GM19372 (cell line): ENCODE measurements around the gene ABCA1.
"Not testable (repeated sequence)": the region's sequence is repeated elsewhere in the genome, so short reads cannot be mapped to it uniquely, and the experiment has no call there.

ENCODE experiments used
- ATAC-seq: cut with Tn5 transposase; IDR thresholded peaks from one replicate; pipeline ENCODE4 v1.9.1; 2021; ENCODE audit warnings: mild to moderate bottlenecking, low read depth, moderate library complexity; ENCODE audit not compliant: unreplicated experiment

Gene ABCA1

GRCh38 chr9:104873489-104873850 is 54.5 kb downstream of the ABCA1 start:
- ATAC-seq, result no peak

GRCh38 chr9:104872656-104873488 is 55.1 kb downstream of the ABCA1 start:
- no peak for ATAC-seq

GRCh38 chr9:104871961-104872527 is 55.9 kb downstream of the ABCA1 start:
- ATAC-seq, result no peak

GRCh38 chr9:104869811-104870210 is 58.1 kb downstream of the ABCA1 start:
- ATAC-seq, result no peak

- ATAC-seq, result peak; percentile 96
Observed at GRCh38 chr9:104868687-104869404, 59.1 kb downstream of the ABCA1 start.

- ATAC-seq, result no peak
Observed at GRCh38 chr9:104868303-104868686, 59.7 kb downstream of the ABCA1 start.

GRCh38 chr9:104866191-104866590 is 61.8 kb downstream of the ABCA1 start:
- ATAC-seq, result no peak

GRCh38 chr9:104864675-104865104 is 63.3 kb downstream of the ABCA1 start:
- ATAC-seq, result no peak

GRCh38 chr9:104863180-104863883 is 64.6 kb downstream of the ABCA1 start:
- ATAC-seq, result peak; percentile 74

- no peak for ATAC-seq
Observed at GRCh38 chr9:104861397-104861796, 66.6 kb downstream of the ABCA1 start.

- peak; percentile 57 for ATAC-seq
Observed at GRCh38 chr9:104860263-104860662, 67.7 kb downstream of the ABCA1 start.

- ATAC-seq, result no peak
Observed at GRCh38 chr9:104858846-104859245, 69.1 kb downstream of the ABCA1 start.

GRCh38 chr9:104858271-104858670 is 69.7 kb downstream of the ABCA1 start:
- no peak for ATAC-seq

GRCh38 chr9:104856413-104856941 is 71.5 kb downstream of the ABCA1 start:
- no peak for ATAC-seq

- ATAC-seq, result no peak
Observed at GRCh38 chr9:104855807-104856206, 72.1 kb downstream of the ABCA1 start.

- ATAC-seq, result not testable (repeated sequence)
Observed at GRCh38 chr9:104855258-104855657, 72.7 kb downstream of the ABCA1 start.

- no peak for ATAC-seq
Observed at GRCh38 chr9:104854613-104855012, 73.3 kb downstream of the ABCA1 start.

GRCh38 chr9:104853683-104854082 is 74.3 kb downstream of the ABCA1 start:
- no peak for ATAC-seq

- no peak for ATAC-seq
Observed at GRCh38 chr9:104853159-104853558, 74.8 kb downstream of the ABCA1 start.

- ATAC-seq, result no peak
Observed at GRCh38 chr9:104851546-104851920, 76.4 kb downstream of the ABCA1 start.
